HCEC 1CT (cell line): ENCODE measurements around the gene SLC10A3.

Experiments
- DNase-seq: peaks from one replicate; pipeline ENCODE4 v3.0.0-alpha.2; 2017

Gene SLC10A3, protein sequence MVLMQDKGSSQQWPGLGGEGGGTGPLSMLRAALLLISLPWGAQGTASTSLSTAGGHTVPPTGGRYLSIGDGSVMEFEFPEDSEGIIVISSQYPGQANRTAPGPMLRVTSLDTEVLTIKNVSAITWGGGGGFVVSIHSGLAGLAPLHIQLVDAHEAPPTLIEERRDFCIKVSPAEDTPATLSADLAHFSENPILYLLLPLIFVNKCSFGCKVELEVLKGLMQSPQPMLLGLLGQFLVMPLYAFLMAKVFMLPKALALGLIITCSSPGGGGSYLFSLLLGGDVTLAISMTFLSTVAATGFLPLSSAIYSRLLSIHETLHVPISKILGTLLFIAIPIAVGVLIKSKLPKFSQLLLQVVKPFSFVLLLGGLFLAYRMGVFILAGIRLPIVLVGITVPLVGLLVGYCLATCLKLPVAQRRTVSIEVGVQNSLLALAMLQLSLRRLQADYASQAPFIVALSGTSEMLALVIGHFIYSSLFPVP

DNA sequence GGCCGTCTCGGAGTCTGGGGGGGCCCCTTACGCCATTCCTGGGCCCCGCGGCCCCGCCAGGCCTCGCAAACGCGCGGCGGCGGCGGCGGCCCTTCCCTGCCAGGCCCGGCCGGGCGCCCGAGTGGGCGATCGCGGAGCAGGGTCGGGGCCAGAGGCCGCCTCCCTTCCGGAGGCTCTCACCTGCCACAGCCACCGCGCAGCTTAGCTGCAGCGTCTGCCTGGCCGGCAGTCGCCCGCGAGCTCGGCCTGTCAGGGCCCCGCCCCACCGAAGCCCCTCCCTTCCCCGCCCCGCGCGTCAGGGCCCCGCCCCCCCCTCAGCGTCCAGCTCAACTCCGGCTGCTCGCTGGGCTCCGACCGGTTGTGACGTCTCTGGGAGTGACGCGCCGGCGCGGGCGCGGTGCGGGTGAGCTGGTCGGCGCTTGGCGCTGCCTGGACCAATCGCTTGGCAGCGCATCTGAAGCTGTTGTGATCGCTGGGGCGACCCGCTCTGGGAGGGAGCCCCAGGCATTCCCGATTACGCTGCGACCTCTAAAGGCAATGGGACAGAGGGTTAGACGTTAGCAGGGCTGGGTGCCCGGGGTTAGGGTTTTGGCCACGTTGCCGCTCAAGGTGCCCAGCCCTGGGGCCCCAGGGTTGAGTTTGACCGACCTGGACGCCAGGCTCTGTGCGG, at the start of gene SLC10A3:
Gene SLC10A3 (minus strand): TSS at position 216 of the 670 bp plus-strand sequence. CDS start 1,689 bp downstream, outside the sequence.
- DNase-seq, result peak; percentile 90

DNA sequence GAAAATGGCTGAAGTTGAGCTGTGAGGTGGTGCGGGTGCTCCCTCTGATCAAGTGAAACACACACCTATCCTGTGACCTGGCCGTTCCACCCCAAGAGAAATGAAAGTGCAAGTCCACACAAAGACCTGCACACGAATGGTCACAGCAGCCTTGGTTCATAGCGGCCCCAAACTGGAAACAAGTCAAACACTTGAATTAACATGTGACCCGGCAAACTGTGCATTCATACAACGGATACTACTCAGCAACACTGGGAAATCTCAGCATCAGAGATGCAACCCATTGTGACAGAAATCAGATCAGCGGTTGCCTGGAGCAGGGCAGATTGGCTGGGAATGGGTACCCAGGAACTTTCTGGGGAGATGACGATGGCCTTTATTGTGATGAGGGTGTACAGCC, 48.6 kb upstream of the SLC10A3 start:
- DNase-seq, result no peak

DNA sequence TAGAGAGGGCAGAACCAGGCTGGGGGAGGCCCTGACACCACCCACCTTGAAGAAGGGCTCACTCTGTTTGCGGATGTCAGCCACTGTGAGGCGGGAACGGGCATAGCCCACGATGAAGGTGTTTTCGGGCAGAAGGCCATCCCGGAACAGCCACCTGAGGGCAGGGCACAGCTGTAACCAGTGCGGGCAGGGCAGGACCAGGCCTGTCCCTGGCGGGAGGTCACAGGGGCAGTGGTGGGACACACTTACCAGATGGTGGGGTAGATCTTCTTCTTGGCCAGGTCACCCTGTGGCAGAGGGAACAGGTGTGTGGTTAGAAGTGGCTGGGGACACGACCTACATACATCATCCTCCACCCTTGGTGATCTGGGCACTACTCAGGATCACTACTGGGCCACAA, 45.5 kb upstream of the SLC10A3 start:
- DNase-seq, result no peak

DNA sequence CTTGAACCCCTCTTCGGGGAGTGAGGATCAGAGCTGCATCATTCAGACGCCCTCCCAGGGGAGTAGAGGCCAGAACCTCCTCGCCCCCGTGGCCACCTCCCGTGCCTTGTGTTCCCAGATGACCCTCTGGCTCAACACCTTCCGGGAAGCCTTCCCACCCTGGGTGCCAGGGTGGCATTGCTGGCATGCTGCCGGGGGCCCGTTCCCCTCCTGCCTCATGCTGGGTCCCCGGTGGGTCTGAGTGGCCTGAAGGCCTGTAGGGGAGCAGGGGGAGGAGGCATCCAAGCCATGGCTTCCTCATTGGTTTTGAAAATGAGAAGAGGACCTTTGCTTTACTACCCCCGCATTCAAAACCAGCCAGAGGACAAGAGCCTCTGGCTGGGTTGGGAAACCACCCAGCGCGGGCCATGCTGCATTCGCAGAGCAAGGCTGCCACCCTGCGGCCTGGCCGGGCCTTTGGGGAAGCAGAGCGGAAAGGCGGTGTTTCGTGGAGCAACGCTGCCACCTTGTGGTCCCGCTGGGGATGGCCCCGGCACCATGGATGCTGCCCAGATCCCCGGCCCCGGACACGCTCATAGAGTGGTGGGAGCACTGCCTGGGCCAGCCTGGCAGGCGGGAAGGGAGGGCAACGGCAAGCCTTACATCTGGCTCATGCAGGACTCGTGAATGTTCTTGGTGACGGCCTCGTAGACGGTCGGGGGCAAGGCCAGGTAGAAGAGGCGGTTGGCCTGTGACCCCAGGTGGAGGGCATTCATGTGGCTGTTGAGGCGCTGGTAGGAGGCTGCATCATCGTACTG, 44.3 kb upstream of the SLC10A3 start:
- DNase-seq, result peak; percentile 61

DNA sequence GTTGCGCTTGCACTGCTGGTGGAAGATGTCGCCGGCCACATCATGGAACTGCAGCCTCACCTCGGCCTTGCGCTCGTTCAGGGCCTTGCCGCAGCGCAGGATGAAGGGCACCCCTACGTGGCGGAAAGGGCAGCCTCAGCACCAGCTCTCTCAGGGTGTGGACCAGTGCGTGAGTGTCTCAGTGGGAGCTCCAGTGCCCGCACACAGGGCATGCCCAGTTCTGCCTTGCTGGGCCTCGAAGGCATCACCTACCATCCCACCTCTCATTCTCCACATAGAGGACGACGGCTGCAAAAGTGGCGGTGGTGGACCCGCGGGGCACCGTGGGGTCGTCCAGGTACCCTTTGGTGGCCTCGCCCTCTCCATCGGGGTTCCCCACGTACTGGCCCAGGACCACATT, 42.3 kb upstream of the SLC10A3 start:
- DNase-seq, result no peak

DNA sequence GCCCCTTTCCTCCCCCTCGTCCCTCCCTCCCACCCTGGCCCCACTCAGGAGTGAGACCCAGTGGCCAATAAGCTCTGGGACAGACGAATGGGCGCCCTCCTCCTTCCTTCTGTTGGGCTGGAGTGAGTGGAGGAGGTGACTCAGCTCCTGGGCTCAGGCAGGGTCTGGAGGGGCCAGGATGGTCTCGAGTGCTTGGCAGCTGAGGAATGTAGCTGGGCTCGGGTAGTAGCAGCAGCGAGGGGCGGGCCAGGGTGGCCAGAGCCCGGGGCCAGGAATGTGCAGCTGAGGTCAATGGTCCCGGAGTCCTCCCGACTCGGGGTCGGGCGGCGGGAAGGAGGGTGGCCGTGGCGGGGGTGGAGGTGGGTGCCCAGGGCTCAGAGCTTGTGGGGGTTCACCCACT, 41.2 kb upstream of the SLC10A3 start:
- no peak for DNase-seq

DNA sequence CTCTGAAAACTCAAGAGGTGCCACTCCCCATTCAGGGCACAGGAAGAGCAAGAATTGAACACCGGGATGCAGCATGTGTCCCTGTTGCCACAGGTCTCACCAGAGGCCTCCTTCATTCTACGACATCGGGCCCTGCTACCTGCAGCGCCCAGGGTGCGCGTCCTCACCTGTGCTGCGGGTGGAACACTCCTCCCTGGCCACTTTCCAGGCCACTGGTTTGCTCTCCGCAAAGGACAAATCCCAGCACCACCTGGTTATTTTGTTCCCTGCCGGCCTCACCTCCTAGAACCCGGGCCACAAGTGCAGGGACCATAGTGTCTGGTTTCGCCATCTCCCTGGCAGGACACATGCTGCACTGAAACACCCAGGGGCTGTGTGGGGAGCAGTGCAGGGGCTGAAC, 39.9 kb upstream of the SLC10A3 start:
- DNase-seq, result no peak

DNA sequence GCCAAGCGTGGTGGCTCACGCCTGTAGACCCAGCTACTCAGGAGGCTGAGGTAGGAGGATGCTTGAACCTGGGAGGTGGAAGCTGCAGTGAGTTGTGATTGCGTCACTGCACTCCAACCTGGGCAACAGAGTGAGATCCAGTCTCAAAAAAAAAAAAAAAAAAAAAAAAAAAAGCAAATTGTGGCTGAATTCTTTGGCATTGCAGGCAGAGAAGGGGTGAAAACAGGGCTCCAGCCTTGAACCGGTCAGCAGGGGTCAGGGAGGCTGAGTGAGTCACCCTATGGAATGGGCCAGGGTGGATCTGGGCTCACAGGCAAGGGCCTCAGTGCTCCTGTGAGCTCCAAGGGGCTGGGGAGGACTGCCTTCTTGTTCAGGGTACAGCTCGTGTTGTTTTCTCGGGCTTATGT, 38.8 kb upstream of the SLC10A3 start:
- DNase-seq, result peak; percentile 74

DNA sequence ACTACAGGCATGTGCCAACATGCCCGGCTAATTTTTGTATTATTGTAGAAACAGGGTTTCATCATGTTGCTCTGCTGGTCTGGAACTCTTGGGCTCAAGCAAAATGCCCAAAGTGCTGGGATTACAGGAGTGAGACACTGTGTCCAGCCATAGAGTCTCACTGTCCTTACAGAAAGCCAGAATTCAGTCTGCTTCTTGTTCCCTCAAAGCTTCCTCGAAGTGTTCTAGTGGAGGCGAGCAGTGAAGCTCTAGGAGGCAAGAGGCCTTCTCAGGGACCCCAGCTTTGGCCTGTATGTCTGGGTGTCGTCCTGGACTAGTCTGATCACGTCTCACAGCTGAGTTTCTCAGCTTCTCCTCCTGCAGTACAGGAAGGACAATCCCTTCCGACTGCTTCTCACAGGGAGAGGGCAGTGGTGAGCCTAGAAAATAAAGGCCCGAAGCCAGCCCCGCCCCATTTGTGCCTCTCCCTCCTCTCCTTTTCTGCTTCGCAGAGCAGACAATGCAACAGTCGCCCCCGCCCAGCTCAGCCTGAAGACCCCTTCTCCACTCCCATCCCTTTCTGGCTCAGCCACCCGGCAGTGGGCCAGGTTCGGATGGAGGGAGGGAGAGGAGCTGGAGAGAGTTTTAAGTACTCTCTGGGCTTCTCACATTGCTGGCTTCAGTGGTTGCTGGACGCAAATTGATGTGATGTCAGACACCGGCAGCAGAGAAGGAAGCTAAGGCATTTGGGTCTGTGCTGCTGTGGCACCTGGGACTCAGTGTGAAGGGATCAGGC, 36.7 kb upstream of the SLC10A3 start:
- peak; percentile 64 for DNase-seq

DNA sequence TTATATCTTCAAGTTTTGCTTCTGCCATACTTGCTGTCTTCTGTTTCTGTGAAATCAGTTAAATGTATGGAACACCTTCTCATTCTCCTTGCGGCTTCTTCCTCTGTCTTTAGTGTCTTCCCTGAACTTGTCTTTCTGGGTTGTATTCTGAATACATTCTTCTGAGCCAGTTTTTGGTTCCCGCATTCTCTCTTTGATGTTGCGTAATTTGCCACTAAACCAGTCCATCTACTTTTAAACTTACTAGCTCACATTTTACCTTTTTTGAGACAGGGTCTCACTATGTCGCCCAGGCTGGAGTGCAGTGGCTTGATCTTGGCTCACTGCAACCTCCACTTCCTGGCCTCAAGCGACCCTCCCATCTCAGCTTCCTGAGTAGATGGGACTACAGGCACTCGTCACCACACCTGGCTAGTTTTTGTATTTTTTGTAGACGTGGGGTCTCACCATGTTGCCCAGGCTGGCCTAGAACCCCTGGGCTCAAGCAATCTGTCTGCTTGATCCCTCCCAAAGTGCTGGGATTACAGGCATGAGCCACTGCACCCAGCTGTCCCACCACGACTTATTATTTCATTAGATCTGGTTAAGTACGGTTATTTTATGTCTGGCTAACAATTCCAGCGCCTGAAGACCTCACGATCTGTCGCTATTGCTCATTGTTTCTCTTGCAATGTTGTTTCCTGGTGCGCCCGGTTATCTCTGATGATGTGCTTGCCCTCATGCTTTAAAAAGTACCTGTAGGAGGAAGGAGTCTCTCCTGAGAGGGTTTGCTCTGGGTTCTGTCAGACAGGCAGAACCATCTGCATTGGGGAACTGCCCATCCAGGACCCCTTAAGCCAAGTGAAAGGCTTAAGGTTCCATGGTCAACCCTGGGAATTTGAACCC, 35.4 kb upstream of the SLC10A3 start:
- no peak for DNase-seq

DNA sequence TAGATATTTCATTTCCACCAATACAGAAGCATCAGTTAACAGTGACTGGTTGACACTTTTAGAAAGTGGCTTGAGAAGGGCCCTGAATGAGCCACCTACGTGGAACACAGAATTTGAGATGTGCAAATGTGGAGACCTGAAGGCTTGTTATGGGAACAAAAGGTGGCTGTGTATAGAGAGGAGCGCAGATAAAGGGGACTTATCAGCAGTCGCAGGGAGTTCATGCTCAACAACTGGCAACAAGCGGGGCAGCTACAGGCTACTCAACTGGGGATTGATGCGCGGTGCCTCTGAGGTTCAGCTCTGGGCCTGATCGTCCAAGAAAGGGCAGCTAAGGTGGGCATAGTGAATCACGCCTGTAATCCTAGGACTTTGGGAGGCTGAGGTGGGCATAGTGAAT, 29.0 kb upstream of the SLC10A3 start:
- DNase-seq, result no peak

DNA sequence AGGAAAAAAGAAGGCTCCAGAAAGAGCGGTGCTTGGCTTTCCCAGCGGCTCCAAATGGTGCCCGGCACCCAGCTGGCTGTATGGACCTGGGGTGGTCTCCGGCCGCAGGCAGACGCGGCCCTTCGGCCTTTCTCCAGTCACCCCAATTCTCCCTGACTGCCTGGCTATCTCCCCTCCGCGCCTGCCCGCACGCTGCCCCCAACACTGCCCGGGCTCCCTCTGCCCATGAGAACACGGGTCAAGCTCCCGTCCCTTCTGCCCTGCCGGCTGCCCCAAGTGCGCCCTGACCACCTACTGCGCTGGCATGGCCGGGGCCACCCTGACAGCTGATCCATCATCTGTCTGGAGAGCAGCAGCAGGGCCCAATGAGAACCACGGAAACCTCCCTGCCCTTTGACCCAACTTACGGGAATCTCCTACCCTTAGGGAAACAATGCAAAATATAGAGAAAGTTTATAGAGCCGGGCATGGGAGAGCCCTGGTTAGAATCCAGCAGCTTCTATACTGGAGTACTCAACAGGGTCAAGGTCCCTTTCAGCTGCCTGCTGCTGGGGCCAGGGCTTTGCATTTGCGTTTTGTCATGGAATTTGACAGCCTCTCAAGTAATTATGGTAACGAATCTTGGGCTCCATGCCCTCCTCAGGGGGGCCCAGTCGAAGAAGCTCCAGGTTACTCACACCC, 26.8 kb upstream of the SLC10A3 start:
- no peak for DNase-seq

DNA sequence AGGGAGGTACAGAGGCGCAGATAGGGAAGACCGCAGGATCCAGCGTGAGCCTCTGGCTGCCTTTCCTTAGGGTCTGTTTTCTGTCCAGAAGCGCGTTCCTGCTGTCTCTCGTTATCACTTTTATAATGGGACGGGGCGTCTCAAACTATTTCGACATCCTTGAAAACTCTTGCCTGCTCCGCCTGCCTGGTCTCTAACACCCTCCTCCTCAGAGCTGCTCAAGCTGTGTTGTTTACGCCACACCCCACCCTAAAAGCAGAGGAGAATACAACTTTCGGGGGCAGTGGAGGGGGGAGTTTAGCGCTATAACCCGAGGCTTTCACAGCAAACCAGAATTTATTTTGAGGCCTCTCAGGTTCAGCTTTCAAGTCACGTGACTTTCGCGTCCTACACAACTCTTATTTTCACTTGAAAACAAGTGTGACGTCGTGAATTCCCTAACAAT, 26.2 kb upstream of the SLC10A3 start:
- DNase-seq, result peak; percentile 25

DNA sequence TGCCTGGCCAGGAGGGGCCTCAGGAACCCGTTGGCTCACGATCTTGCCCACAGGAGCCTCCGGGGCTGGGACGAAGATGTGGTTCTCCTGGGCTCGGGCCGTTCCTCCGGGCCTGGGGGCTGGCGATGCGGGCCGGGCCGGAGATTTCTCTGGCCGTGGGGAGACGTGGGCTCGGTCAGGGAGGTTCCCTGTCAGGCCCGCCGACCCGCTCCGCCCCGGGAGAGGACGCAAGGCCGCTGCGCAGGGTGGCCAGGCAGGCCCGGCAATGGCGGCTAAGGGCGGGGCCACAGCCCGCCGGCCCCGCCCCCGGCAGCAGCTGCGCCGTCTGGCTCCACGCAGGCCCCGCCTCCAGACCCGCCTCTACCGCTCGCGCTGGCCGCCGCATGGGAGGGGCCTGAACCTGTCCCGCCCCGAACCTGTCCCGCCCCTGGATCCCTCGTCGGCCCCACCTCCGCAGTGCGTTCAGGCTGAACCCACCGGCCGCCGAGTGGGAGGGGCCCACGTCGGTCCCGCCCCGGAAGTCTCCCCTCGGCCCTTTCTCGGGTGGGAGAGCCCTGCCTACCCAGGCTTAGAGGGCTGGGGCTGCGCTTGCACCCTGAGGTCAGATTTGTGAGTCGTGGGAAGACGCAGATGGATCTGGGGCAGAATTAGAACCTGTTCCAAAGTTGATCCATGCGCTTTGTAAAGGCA, 25.7 kb upstream of the SLC10A3 start, which contains the start of gene FAM3A:
Gene FAM3A (minus strand): TSS at position 267 of the 690 bp plus-strand sequence. CDS start 460 bp downstream, outside the sequence.
- peak; percentile 87 for DNase-seq

DNA sequence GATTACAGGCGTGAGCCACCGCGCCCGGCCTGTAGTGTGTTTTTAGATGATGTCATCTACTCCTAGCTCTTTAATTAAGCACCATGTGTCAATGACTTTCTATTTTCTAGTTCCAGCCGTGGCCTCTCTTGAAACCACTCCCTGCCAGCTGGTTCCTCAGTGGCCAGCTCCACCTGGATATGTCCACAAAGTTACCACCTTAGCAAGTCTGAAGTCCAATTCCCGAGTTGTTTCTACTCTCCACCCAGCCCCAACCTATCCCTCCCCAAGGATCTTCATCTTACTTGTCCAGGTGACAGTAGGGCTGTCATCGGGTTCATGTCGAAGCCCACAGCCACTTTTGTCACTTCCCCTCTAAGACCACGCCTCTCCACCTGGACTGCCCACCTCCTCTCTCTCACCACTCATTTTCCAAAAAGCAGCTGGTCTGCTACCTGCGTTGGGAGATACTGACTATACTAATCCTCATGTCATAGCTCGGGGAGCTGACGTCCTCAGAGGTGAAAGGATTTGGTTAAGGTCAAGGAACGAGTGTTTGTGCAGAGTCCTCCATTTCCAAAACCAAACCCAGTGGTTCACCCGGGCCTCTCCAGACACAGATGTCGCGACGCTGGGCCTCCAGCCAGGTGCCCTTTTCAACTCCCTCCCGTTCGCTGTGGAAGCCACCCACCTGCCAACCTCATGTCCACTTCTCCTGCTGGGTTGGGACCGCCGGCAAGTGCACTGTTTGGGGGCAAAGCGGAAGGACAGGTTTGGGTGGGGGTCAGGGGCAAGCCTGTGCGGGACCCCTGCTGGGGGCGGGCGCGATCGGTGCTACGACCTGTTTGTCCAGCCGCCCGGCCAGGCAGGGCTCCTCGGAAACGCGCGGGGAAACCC, 24.9 kb upstream of the SLC10A3 start:
- DNase-seq, result no peak

DNA sequence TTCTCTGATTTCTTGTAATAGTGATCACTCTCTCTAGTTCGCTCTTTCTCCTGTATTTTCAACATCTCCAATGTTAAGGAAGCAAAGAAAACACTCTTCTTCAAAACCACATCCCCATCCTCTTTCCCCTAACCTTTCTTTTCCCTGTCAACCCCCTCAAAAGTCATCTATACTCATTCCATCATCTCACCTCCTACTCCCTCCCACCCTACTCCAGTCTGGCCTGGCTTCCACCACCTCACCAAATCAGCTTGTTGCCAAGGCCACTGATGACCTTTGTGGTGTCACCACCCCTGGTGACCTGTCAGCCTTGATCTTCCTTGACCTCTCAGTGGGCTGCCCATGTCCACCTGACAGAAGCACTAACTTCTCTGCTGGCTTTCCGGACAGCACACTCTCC, 23.3 kb upstream of the SLC10A3 start:
- DNase-seq, result no peak

DNA sequence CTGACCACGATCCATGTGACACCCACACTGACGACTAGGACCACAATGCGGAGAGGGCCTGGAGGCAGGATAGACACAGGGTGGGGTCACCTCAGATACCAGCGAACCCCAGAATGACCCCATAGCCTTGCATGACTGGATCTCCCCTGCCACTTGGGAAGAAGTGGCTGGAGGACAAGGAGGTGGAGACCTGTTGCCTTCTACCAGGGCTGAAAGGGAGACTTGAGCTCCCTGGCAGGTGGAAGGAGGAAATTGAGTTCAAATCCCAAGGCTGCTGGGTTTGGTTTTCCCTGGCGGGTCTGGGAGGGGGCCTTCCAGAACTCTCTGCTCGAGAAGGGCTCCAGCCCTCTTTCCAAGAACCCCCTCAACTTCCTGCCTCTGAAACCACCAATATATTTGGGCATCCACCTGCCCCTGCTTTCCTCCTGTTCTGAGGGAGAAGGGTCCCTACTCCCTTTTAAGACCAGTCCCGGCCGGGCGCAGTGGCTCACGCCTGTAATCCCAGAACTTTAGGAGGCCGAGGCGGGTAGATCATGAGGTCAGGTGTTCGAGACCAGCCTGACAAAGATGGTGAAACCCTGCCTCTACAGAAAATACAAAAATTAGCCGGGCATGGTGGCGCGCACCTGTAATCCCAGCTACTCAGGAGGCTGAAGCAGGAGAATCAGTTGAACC, 22.6 kb upstream of the SLC10A3 start:
- DNase-seq, result no peak

DNA sequence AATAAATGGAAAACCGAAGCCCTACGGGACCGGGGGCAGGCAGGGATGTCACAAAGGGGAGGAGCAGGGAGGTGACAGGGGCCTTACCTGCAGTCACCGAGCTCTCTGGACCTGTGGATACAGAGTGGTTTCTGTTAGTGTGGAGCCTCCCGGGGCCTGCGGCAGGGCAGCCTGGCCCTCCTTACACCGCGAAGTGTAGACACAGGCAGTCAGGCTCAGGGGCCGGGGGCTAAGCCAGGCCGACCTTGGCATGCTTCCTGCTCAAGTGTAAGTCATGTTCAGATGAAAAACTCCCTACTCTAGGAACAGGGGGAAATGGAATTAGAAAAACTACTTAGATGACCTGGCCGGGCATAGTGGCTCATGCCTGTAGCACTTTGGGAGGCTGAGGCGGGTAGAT, 21.3 kb upstream of the SLC10A3 start:
- DNase-seq, result no peak
